Measurements from ENCODE around the gene ROPN1L. TPM values are rescaled to one million over a fixed set of nuclear protein-coding genes. Genes with fewer than 3 reads are reported as not detected.

The ROPN1L gene
- total and polyA plus RNA-seq, 10 of the 15 experiments (the other 5 are each of a cell fraction or from before 2014, with no cell fraction given): 0.07 to 0.38 (median 0.22) TPM; not detected in 6

Small RNA genes within 50 kb of the gene (microRNA-seq; reads per million reads assigned to microRNA genes)
- not detected for gene MIR6131

Small RNA genes within 50 kb of the gene (small RNA-seq; reads per million reads assigned to genes)
- gene MIR6131: not detected

Other genes starting within 250 kb of the ROPN1L start
- 19.3 and 22.3 TPM in 2 replicates for gene ATPSCKMT, start 192.0 kb upstream of the ROPN1L start, total RNA-seq (2014; rRNA removed)
- gene ATPSCKMT, start 192.0 kb upstream of the ROPN1L start, total RNA-seq (2014; rRNA removed; fragmentation: Illumina TruSeq; extraction: Trizol): 23.1 and 25.0 TPM in 2 replicates
- gene ATPSCKMT, start 192.0 kb upstream of the ROPN1L start, total RNA-seq (2021): 19.1 and 21.9 TPM in 2 replicates
- 26.3 and 34.7 TPM in 2 replicates for gene ATPSCKMT, start 192.0 kb upstream of the ROPN1L start, polyA plus RNA-seq (2011; rRNA removed)
- gene ATPSCKMT, start 192.0 kb upstream of the ROPN1L start, polyA plus RNA-seq (2014; fragmentation: Illumina TruSeq; extraction: Trizol): 24.0 and 27.8 TPM in 2 replicates
- gene ATPSCKMT, start 192.0 kb upstream of the ROPN1L start, polyA plus RNA-seq (2014; fragmentation: Nextera tagmentation; extraction: Ambion mirVana): 10 to 100 TPM; 24.1 to 32.4 TPM
- 20.3 and 21.2 TPM in 2 replicates for gene ATPSCKMT, start 192.0 kb upstream of the ROPN1L start, polyA plus RNA-seq (2014; rRNA removed)
- gene ATPSCKMT, start 192.0 kb upstream of the ROPN1L start, polyA plus RNA-seq (2016; fragmentation: Nextera tagmentation; extraction: Ambion mirVana): 10 to 100 TPM; 26.3 to 29.7 TPM
- gene CCT5, start 191.6 kb upstream of the ROPN1L start, total RNA-seq (2014; rRNA removed): 496 and 554 TPM in 2 replicates
- gene CCT5, start 191.6 kb upstream of the ROPN1L start, total RNA-seq (2014; rRNA removed; fragmentation: Illumina TruSeq; extraction: Trizol): 629 and 637 TPM in 2 replicates
- 347 and 376 TPM in 2 replicates for gene CCT5, start 191.6 kb upstream of the ROPN1L start, total RNA-seq (2021)
- gene CCT5, start 191.6 kb upstream of the ROPN1L start, polyA plus RNA-seq (2011; rRNA removed): 518 and 520 TPM in 2 replicates
- 568 and 654 TPM in 2 replicates for gene CCT5, start 191.6 kb upstream of the ROPN1L start, polyA plus RNA-seq (2014; fragmentation: Illumina TruSeq; extraction: Trizol)
- 100 to 1,000 TPM; 435 to 606 TPM for gene CCT5, start 191.6 kb upstream of the ROPN1L start, polyA plus RNA-seq (2014; fragmentation: Nextera tagmentation; extraction: Ambion mirVana)
- 431 and 454 TPM in 2 replicates for gene CCT5, start 191.6 kb upstream of the ROPN1L start, polyA plus RNA-seq (2014; rRNA removed)
- 100 to 1,000 TPM; 633 to 634 TPM for gene CCT5, start 191.6 kb upstream of the ROPN1L start, polyA plus RNA-seq (2016; fragmentation: Nextera tagmentation; extraction: Ambion mirVana)
- gene CMBL, start 134.0 kb upstream of the ROPN1L start, total RNA-seq (2014; rRNA removed): 1.8 and 2.0 TPM in 2 replicates
- 4.2 and 4.7 TPM in 2 replicates for gene CMBL, start 134.0 kb upstream of the ROPN1L start, total RNA-seq (2014; rRNA removed; fragmentation: Illumina TruSeq; extraction: Trizol)
- gene CMBL, start 134.0 kb upstream of the ROPN1L start, total RNA-seq (2021): 8.0 TPM in 2 replicates
- gene CMBL, start 134.0 kb upstream of the ROPN1L start, polyA plus RNA-seq (2011; rRNA removed): 3.4 and 5.0 TPM in 2 replicates
- gene CMBL, start 134.0 kb upstream of the ROPN1L start, polyA plus RNA-seq (2014; fragmentation: Illumina TruSeq; extraction: Trizol): 9.2 and 13.6 TPM in 2 replicates
- gene CMBL, start 134.0 kb upstream of the ROPN1L start, polyA plus RNA-seq (2014; fragmentation: Nextera tagmentation; extraction: Ambion mirVana): 1 to 10 TPM; 4.9 to 7.0 TPM
- gene CMBL, start 134.0 kb upstream of the ROPN1L start, polyA plus RNA-seq (2014; rRNA removed): 9.0 and 10.5 TPM in 2 replicates
- 10 to 100 TPM; 13.6 to 15.6 TPM for gene CMBL, start 134.0 kb upstream of the ROPN1L start, polyA plus RNA-seq (2016; fragmentation: Nextera tagmentation; extraction: Ambion mirVana)
- 39.1 and 53.0 TPM in 2 replicates for gene MARCHF6, start 88.2 kb upstream of the ROPN1L start, total RNA-seq (2014; rRNA removed)
- gene MARCHF6, start 88.2 kb upstream of the ROPN1L start, total RNA-seq (2014; rRNA removed; fragmentation: Illumina TruSeq; extraction: Trizol): 42.7 and 46.3 TPM in 2 replicates
- gene MARCHF6, start 88.2 kb upstream of the ROPN1L start, total RNA-seq (2021): 76.2 and 83.2 TPM in 2 replicates
- 172 and 200 TPM in 2 replicates for gene MARCHF6, start 88.2 kb upstream of the ROPN1L start, polyA plus RNA-seq (2011; rRNA removed)
- 51.9 and 65.4 TPM in 2 replicates for gene MARCHF6, start 88.2 kb upstream of the ROPN1L start, polyA plus RNA-seq (2014; fragmentation: Illumina TruSeq; extraction: Trizol)
- 10 to 100 TPM; 59.0 to 74.3 TPM for gene MARCHF6, start 88.2 kb upstream of the ROPN1L start, polyA plus RNA-seq (2014; fragmentation: Nextera tagmentation; extraction: Ambion mirVana)
- 56.5 and 58.6 TPM in 2 replicates for gene MARCHF6, start 88.2 kb upstream of the ROPN1L start, polyA plus RNA-seq (2014; rRNA removed)
- gene MARCHF6, start 88.2 kb upstream of the ROPN1L start, polyA plus RNA-seq (2016; fragmentation: Nextera tagmentation; extraction: Ambion mirVana): 10 to 100 TPM; 63.1 to 64.1 TPM
- gene ANKRD33B, start 122.2 kb downstream of the ROPN1L start, total RNA-seq (2014; rRNA removed): 17.0 and 18.6 TPM in 2 replicates
- 20.3 and 20.4 TPM in 2 replicates for gene ANKRD33B, start 122.2 kb downstream of the ROPN1L start, total RNA-seq (2014; rRNA removed; fragmentation: Illumina TruSeq; extraction: Trizol)
- gene ANKRD33B, start 122.2 kb downstream of the ROPN1L start, total RNA-seq (2021): 58.4 and 61.6 TPM in 2 replicates
- gene ANKRD33B, start 122.2 kb downstream of the ROPN1L start, polyA plus RNA-seq (2011; rRNA removed): 11.0 and 12.7 TPM in 2 replicates
- gene ANKRD33B, start 122.2 kb downstream of the ROPN1L start, polyA plus RNA-seq (2014; fragmentation: Illumina TruSeq; extraction: Trizol): 22.7 and 27.0 TPM in 2 replicates
- gene ANKRD33B, start 122.2 kb downstream of the ROPN1L start, polyA plus RNA-seq (2014; fragmentation: Nextera tagmentation; extraction: Ambion mirVana): 1 to 10 TPM; 5.9 to 6.1 TPM
- 19.6 and 20.7 TPM in 2 replicates for gene ANKRD33B, start 122.2 kb downstream of the ROPN1L start, polyA plus RNA-seq (2014; rRNA removed)
- 1 to 10 TPM; 4.9 to 9.5 TPM for gene ANKRD33B, start 122.2 kb downstream of the ROPN1L start, polyA plus RNA-seq (2016; fragmentation: Nextera tagmentation; extraction: Ambion mirVana)

Data from GM12878 (cell line).